ENCODE measurements around the gene CTSW. TPM values are rescaled to one million over a fixed set of nuclear protein-coding genes. Genes with fewer than 3 reads are reported as not detected.
A peak's percentile ranks its signal among the peaks of the same experiment; 100 is the strongest.

The CTSW gene
- total RNA-seq, 1 experiment from 2014 or later: not detected

DNA sequence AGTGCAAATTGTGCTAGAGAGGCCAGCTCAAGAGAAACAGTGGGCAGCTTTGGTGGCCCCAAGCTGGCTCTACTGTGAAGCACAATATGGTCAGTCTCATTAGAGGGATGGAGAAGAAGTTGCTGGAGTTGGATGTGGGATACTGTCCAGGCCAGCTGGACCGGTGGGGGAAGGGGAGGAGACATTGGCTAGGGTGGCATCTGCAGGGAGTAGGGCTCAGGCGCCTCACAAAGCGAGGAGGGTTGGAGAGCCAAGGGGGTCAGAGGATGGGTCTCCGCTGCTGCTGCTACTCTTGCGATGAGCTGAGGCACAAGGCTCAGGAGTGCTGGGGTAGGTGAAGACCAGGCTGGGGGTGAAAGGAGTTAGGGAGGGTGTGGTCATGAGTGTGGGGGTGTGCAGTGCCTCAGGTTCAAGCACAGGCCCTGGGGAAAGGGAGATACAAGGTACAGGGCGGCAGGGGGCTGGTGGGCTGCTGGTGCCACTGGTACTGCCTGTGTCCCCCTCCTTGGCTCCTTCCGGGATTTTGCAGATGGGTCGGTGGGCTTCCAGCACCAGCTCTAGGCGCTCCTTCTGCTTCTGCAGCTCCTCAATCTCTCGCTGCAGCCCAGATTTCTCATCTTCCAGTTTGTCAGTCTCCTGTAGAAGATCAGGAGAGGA lies 13.2 kb downstream of the CTSW start (continued):
- TF ChIP-seq, protein P1, sequence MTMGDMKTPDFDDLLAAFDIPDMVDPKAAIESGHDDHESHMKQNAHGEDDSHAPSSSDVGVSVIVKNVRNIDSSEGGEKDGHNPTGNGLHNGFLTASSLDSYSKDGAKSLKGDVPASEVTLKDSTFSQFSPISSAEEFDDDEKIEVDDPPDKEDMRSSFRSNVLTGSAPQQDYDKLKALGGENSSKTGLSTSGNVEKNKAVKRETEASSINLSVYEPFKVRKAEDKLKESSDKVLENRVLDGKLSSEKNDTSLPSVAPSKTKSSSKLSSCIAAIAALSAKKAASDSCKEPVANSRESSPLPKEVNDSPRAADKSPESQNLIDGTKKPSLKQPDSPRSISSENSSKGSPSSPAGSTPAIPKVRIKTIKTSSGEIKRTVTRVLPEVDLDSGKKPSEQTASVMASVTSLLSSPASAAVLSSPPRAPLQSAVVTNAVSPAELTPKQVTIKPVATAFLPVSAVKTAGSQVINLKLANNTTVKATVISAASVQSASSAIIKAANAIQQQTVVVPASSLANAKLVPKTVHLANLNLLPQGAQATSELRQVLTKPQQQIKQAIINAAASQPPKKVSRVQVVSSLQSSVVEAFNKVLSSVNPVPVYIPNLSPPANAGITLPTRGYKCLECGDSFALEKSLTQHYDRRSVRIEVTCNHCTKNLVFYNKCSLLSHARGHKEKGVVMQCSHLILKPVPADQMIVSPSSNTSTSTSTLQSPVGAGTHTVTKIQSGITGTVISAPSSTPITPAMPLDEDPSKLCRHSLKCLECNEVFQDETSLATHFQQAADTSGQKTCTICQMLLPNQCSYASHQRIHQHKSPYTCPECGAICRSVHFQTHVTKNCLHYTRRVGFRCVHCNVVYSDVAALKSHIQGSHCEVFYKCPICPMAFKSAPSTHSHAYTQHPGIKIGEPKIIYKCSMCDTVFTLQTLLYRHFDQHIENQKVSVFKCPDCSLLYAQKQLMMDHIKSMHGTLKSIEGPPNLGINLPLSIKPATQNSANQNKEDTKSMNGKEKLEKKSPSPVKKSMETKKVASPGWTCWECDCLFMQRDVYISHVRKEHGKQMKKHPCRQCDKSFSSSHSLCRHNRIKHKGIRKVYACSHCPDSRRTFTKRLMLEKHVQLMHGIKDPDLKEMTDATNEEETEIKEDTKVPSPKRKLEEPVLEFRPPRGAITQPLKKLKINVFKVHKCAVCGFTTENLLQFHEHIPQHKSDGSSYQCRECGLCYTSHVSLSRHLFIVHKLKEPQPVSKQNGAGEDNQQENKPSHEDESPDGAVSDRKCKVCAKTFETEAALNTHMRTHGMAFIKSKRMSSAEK (CRISPR knock-in tag; IDR thresholded peaks at IDR 0.05; ENCODE audit: borderline replicate concordance): no peak
- TF ChIP-seq, protein P2, sequence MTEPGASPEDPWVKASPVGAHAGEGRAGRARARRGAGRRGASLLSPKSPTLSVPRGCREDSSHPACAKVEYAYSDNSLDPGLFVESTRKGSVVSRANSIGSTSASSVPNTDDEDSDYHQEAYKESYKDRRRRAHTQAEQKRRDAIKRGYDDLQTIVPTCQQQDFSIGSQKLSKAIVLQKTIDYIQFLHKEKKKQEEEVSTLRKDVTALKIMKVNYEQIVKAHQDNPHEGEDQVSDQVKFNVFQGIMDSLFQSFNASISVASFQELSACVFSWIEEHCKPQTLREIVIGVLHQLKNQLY (CRISPR knock-in tag; IDR thresholded peaks at IDR 0.05): no peak
- TF ChIP-seq, protein P3, sequence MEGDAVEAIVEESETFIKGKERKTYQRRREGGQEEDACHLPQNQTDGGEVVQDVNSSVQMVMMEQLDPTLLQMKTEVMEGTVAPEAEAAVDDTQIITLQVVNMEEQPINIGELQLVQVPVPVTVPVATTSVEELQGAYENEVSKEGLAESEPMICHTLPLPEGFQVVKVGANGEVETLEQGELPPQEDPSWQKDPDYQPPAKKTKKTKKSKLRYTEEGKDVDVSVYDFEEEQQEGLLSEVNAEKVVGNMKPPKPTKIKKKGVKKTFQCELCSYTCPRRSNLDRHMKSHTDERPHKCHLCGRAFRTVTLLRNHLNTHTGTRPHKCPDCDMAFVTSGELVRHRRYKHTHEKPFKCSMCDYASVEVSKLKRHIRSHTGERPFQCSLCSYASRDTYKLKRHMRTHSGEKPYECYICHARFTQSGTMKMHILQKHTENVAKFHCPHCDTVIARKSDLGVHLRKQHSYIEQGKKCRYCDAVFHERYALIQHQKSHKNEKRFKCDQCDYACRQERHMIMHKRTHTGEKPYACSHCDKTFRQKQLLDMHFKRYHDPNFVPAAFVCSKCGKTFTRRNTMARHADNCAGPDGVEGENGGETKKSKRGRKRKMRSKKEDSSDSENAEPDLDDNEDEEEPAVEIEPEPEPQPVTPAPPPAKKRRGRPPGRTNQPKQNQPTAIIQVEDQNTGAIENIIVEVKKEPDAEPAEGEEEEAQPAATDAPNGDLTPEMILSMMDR (IDR thresholded peaks at IDR 0.05): no peak

DNA sequence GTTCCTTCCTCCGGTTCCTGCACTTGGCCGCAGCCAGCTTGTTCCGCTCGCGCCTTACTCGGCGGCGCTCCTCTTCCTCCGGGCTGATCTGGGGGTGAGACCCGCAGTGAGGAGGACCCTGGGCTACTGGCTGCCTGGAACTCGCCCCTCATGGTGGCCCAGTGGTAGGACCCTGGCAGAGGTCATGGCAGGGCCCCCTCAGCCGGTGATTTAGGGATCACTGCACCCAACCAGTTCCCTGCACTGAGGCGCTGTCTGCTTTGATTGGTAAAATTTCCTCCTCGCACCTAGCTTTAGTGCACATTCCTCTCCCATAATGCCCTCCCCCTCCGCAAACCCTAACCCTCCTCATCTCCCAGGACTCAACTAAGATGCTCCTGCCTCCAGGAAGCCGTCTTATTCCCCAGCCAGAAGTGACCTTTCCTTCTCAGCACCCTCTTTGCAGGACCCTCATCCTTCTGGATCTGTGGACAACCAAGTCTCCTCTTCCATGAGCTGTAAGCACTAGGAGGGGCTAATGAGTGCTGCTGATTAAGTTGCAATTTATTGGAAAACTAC lies 14.5 kb downstream of the CTSW start:
- Mint-ChIP-seq H3K27me3 (ENCODE audit: low read depth) (peaks cover 37% of the 10 kb centered on the region), H3K36me3 (peaks cover 2% of the 10 kb centered on the region), H3K4me3 (no peak overlapping the region), H3K9me3 (no peaks in the 10 kb centered on the region), H3K27ac (peak overlapping the region; percentile 3; the same call in 1 of the 2 replicates), H3K4me1 (peaks cover 39% of the 10 kb centered on the region)
- CTCF ChIA-PET: interaction anchor here (1.3 to 11.9 kb wide), 4 partner anchors 10 to 182 kb away, joined by 3 to 539 read pairs (median 36); partner anchors contain the start of genes CFL1, EFEMP2, KAT5 and MUS81
- TF ChIP-seq MYBL2 (CRISPR knock-in tag; IDR thresholded peaks at IDR 0.05) (no peak), IRF2 (CRISPR knock-in tag; IDR thresholded peaks at IDR 0.05; ENCODE audit: borderline replicate concordance, low read depth) (no peak), JAZF1 (CRISPR knock-in tag; IDR thresholded peaks at IDR 0.05) (no peak), ZNF263 (CRISPR knock-in tag; IDR thresholded peaks at IDR 0.05; ENCODE audit: low read depth) (no peak), GTF2I (CRISPR knock-in tag; conservative IDR thresholded peaks at IDR 0.05) (no peak), TP53 (CRISPR knock-in tag; IDR thresholded peaks at IDR 0.05) (no peak), TEAD4 (CRISPR knock-in tag; IDR thresholded peaks at IDR 0.05) (no peak), ZNF219 (CRISPR knock-in tag; IDR thresholded peaks at IDR 0.05; ENCODE audit: borderline replicate concordance) (no peak), ZNF396 (CRISPR knock-in tag; IDR thresholded peaks at IDR 0.05; ENCODE audit: borderline replicate concordance) (no peak)
- TF ChIP-seq, protein P4, sequence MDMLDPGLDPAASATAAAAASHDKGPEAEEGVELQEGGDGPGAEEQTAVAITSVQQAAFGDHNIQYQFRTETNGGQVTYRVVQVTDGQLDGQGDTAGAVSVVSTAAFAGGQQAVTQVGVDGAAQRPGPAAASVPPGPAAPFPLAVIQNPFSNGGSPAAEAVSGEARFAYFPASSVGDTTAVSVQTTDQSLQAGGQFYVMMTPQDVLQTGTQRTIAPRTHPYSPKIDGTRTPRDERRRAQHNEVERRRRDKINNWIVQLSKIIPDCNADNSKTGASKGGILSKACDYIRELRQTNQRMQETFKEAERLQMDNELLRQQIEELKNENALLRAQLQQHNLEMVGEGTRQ (CRISPR knock-in tag; IDR thresholded peaks at IDR 0.05): no peak
- DNase-seq (ENCODE audit: low spot score): no peak
- ATAC-seq: no peak
- POLR2A ChIA-PET: interaction anchor here (7.2 kb wide), 1 partner anchor 34 kb away, joined by 90 read pairs; the partner anchor contains the start of genes CFL1 and MUS81

DNA sequence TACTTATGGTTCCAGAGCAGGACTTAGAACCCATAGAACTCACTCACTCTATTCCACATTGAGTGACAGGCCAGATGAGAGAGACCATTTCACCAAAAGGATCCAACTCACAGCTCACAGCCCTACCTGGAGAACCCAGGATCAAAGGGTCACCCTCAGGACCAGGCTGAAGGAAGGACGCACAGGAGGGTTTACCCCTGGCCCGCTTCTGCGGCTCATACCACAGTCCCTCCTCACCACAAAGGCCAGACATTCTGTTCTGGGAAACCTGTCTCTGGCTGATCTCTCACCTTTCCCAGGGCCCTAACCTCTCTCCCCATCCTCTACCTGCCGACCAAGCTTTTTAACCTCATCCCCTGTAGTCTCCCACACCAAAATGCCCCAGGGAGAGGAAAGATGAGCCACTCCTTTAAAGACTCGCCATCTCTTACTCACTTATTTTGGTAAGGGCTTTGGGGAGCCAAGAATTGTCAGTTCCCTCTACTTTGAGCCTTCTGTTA lies 15.9 kb downstream of the CTSW start:
- ChIA-PET CTCF (interaction anchor here (4.8 kb wide), 1 partner anchor 11 kb away, joined by 31 read pairs; no protein-coding TSS in a partner anchor), POLR2A (no interaction called here)
- Mint-ChIP-seq H3K27me3 (ENCODE audit: low read depth) (peaks cover 32% of the 10 kb centered on the region), H3K27ac (peak overlapping the region; percentile 57; the same call in 1 of the 2 replicates), H3K9me3 (no peaks in the 10 kb centered on the region), H3K4me3 (no peak overlapping the region), H3K4me1 (peaks cover 26% of the 10 kb centered on the region), H3K36me3 (peaks cover 2% of the 10 kb centered on the region)
- no peak for DNase-seq (ENCODE audit: low spot score)
- no peak for ATAC-seq
- TF ChIP-seq FOXP1 (CRISPR knock-in tag; IDR thresholded peaks at IDR 0.05; ENCODE audit: borderline replicate concordance) (no peak), TP53 (CRISPR knock-in tag; IDR thresholded peaks at IDR 0.05) (no peak), IRF2 (CRISPR knock-in tag; IDR thresholded peaks at IDR 0.05; ENCODE audit: borderline replicate concordance, low read depth) (no peak), RORB (CRISPR knock-in tag; IDR thresholded peaks at IDR 0.05) (no peak), CREM (CRISPR knock-in tag; IDR thresholded peaks at IDR 0.05) (no peak), NFYB (CRISPR knock-in tag; conservative IDR thresholded peaks at IDR 0.05; ENCODE audit: low read depth) (no peak), ZNF219 (CRISPR knock-in tag; IDR thresholded peaks at IDR 0.05; ENCODE audit: borderline replicate concordance) (no peak), CBFB (CRISPR knock-in tag; IDR thresholded peaks at IDR 0.05; ENCODE audit: low read depth) (no peak), ZNF416 (CRISPR knock-in tag; IDR thresholded peaks at IDR 0.05) (no peak)
- TF ChIP-seq, protein P5, sequence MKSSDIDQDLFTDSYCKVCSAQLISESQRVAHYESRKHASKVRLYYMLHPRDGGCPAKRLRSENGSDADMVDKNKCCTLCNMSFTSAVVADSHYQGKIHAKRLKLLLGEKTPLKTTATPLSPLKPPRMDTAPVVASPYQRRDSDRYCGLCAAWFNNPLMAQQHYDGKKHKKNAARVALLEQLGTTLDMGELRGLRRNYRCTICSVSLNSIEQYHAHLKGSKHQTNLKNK (CRISPR knock-in tag; IDR thresholded peaks at IDR 0.05): no peak
- TF ChIP-seq, protein P2 (CRISPR knock-in tag; IDR thresholded peaks at IDR 0.05): no peak
- TF ChIP-seq, protein P4 (CRISPR knock-in tag; IDR thresholded peaks at IDR 0.05): no peak
